ENCODE results near the gene OR2B2.
"Not testable (repeated sequence)": the region's sequence is repeated elsewhere in the genome, so short reads cannot be mapped to it uniquely, and the experiment has no call there.

OR2B2 gene

GRCh38 chr6:27931209-27931608 is 19.0 kb upstream of the OR2B2 start:
- no peaks in the 10 kb centered on the region for H3F3A ChIP-seq (ENCODE audit: insufficient read depth, low read length)
- TF ChIP-seq CTCF (IDR thresholded peaks at IDR 0.05; ENCODE audit: low read length) (no peak), EZH2 (IDR thresholded peaks at IDR 0.05; ENCODE audit: borderline replicate concordance, low read length) (no peak)
- H3K27ac ChIP-seq (ENCODE audit: low read depth, low read length, poor library complexity, severe bottlenecking), result no peak overlapping the region
- no peaks in the 10 kb centered on the region for H3K4me1 ChIP-seq (ENCODE audit: insufficient read depth, low read length, severe bottlenecking)
- no peak overlapping the region for H3K4me2 ChIP-seq (ENCODE audit: low read length)
- no peak overlapping the region for H3K9ac ChIP-seq (ENCODE audit: low read length)
- no peaks in the 10 kb centered on the region for H3K9me2 ChIP-seq (ENCODE audit: low read depth, low read length)
- no peaks in the 10 kb centered on the region for H3K79me2 ChIP-seq (ENCODE audit: insufficient read depth, low read length)
- no peaks in the 10 kb centered on the region for H3K9me3 ChIP-seq (ENCODE audit: low read length)
- H4K20me1 ChIP-seq (ENCODE audit: insufficient read depth, low read length), result no peaks in the 10 kb centered on the region
- no peaks in the 10 kb centered on the region for H3K27me3 ChIP-seq (ENCODE audit: insufficient read depth, low read length)
- H2AFZ ChIP-seq (ENCODE audit: low read length), result no peak overlapping the region
- no peak overlapping the region for H3K4me3 ChIP-seq (ENCODE audit: low read depth, low read length, poor library complexity, severe bottlenecking)
- H3K36me3 ChIP-seq (ENCODE audit: insufficient read depth, low read length), result no peaks in the 10 kb centered on the region

- H2AFZ ChIP-seq (ENCODE audit: low read length); H3K36me3 ChIP-seq (ENCODE audit: insufficient read depth, low read length); H3K4me2 ChIP-seq (ENCODE audit: low read length); H3K4me3 ChIP-seq (ENCODE audit: low read depth, low read length, poor library complexity, severe bottlenecking); H4K20me1 ChIP-seq (ENCODE audit: insufficient read depth, low read length); H3K27ac ChIP-seq (ENCODE audit: low read depth, low read length, poor library complexity, severe bottlenecking); H3K4me1 ChIP-seq (ENCODE audit: insufficient read depth, low read length, severe bottlenecking); H3K9me2 ChIP-seq (ENCODE audit: low read depth, low read length); H3K27me3 ChIP-seq (ENCODE audit: insufficient read depth, low read length); H3K9me3 ChIP-seq (ENCODE audit: low read length); H3K9ac ChIP-seq (ENCODE audit: low read length); H3F3A ChIP-seq (ENCODE audit: insufficient read depth, low read length); H3K79me2 ChIP-seq (ENCODE audit: insufficient read depth, low read length): not testable (repeated sequence)
These were observed 17.7 kb upstream of the OR2B2 start for GRCh38 chr6:27929930-27930329.

GRCh38 chr6:27928041-27928440 is 15.8 kb upstream of the OR2B2 start:
- not testable (repeated sequence) for H2AFZ ChIP-seq (ENCODE audit: low read length); H3K4me2 ChIP-seq (ENCODE audit: low read length); H3K36me3 ChIP-seq (ENCODE audit: insufficient read depth, low read length); H3K4me1 ChIP-seq (ENCODE audit: insufficient read depth, low read length, severe bottlenecking); H4K20me1 ChIP-seq (ENCODE audit: insufficient read depth, low read length); H3K27me3 ChIP-seq (ENCODE audit: insufficient read depth, low read length); H3K9ac ChIP-seq (ENCODE audit: low read length); H3F3A ChIP-seq (ENCODE audit: insufficient read depth, low read length); H3K27ac ChIP-seq (ENCODE audit: low read depth, low read length, poor library complexity, severe bottlenecking); H3K79me2 ChIP-seq (ENCODE audit: insufficient read depth, low read length); H3K9me2 ChIP-seq (ENCODE audit: low read depth, low read length); H3K4me3 ChIP-seq (ENCODE audit: low read depth, low read length, poor library complexity, severe bottlenecking); H3K9me3 ChIP-seq (ENCODE audit: low read length)

DNA sequence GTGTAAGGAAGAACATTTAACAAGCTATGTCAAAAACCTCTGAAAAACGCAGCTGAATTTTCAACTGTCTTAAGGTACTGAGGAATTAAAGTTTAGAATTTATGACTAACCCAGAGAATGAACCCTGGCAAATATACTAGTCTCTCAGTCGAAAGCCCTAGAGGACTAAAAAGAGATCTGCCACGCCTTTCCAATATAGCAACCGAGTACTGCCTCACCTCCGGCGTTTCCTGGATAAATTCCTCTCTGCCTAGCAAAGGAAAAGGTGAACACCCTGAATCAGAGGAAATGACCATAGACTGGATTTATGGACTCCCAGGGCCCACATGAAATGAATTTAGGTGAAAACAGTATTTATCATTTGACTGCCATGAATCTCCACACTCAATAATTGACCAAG is 12.0 kb upstream of the OR2B2 start:
- Histone ChIP-seq H2AFZ (ENCODE audit: low read length) (no peak overlapping the region), H3K79me2 (ENCODE audit: insufficient read depth, low read length) (no peaks in the 10 kb centered on the region), H3K4me2 (ENCODE audit: low read length) (no peak overlapping the region)

More for the DNA sequence above, 12.0 kb upstream of the OR2B2 start:
- Histone ChIP-seq H3K27ac (ENCODE audit: low read depth, low read length, poor library complexity, severe bottlenecking) (no peak overlapping the region), H4K20me1 (ENCODE audit: insufficient read depth, low read length) (no peaks in the 10 kb centered on the region), H3K9ac (ENCODE audit: low read length) (no peak overlapping the region), H3K4me3 (ENCODE audit: low read depth, low read length, poor library complexity, severe bottlenecking) (no peak overlapping the region), H3K27me3 (ENCODE audit: insufficient read depth, low read length) (peaks cover 4% of the 10 kb centered on the region; the same call in 1 of the 2 replicates), H3K9me3 (ENCODE audit: low read length) (no peaks in the 10 kb centered on the region), H3F3A (ENCODE audit: insufficient read depth, low read length) (no peaks in the 10 kb centered on the region), H3K36me3 (ENCODE audit: insufficient read depth, low read length) (no peaks in the 10 kb centered on the region), H3K9me2 (ENCODE audit: low read depth, low read length) (no peaks in the 10 kb centered on the region), H3K4me1 (ENCODE audit: insufficient read depth, low read length, severe bottlenecking) (no peaks in the 10 kb centered on the region)
- TF ChIP-seq EZH2 (IDR thresholded peaks at IDR 0.05; ENCODE audit: borderline replicate concordance, low read length) (no peak), CTCF (IDR thresholded peaks at IDR 0.05; ENCODE audit: low read length) (no peak)
